ENCODE measurements around the gene MEGF9. TPM values are rescaled to one million over a fixed set of nuclear protein-coding genes. Genes with fewer than 3 reads are reported as not detected.

The MEGF9 gene
- total RNA-seq, 5 donors from 2014 or later (not counting 1 experiment from before 2014, with no cell fraction given) = 10.4 to 15.5 (median 11.3) TPM

- WGBS (ENCODE audit: insufficient coverage) = 100% methylated on average over 2 of the region's 3 CpGs
- CTCF ChIA-PET = no interaction called here
Measured at GRCh38 chr9:120735415-120736126, 21.3 kb upstream of the MEGF9 start.

GRCh38 chr9:120734607-120735410, 20.5 kb upstream of the MEGF9 start:
- H3K36me3 Mint-ChIP-seq = no peaks in the 10 kb centered on the region
- DNase-seq (no peak), ATAC-seq (replicated peaks in 1 of 4) (no peak)
- no peaks in the 10 kb centered on the region for H3K9me3 ChIP-seq
- CTCF ChIA-PET = no interaction called here
- no peaks in the 10 kb centered on the region for H3K36me3 ChIP-seq (ENCODE audit: control insufficient read depth in 2 of 2, extremely low read depth in 1 of 2, insufficient read depth in 1 of 2, low read length in 1 of 2)
- H3K4me1 Mint-ChIP-seq = peaks cover 0 to 8% (median 3%) of the 10 kb centered on the region in 3 donors
- H3K9me3 Mint-ChIP-seq = no peaks in the 10 kb centered on the region
- POLR2A ChIA-PET = no interaction called here
- no peaks in the 10 kb centered on the region for H3K4me1 ChIP-seq (ENCODE audit: control insufficient read depth in 1 of 2, extremely low read depth in 1 of 2, insufficient read depth in 2 of 2, low read length in 2 of 2)
- no peaks in the 10 kb centered on the region for H3K27me3 ChIP-seq (replicated peaks in 1 of 2; ENCODE audit: control insufficient read depth in 2 of 2, extremely low read depth in 1 of 2, insufficient read depth in 2 of 2, low read length in 1 of 2)
- H3K4me3 ChIP-seq (ENCODE audit: control insufficient read depth in 1 of 2, extremely low read depth in 1 of 2, low read length in 1 of 2) = no peak overlapping the region
- no peak overlapping the region for H3K27ac Mint-ChIP-seq
- no peak overlapping the region for H3K4me3 Mint-ChIP-seq
- H3K27ac ChIP-seq (ENCODE audit: low read length) = no peak overlapping the region
- no peaks in the 10 kb centered on the region for H3K27me3 Mint-ChIP-seq
- WGBS (ENCODE audit: insufficient coverage) = 85% methylated on average over 1 of the region's 2 CpGs

More at GRCh38 chr9:120735415-120736126, 21.3 kb upstream of the MEGF9 start:
- Mint-ChIP-seq H3K4me1 (peaks cover 0 to 8% (median 3%) of the 10 kb centered on the region in 3 donors), H3K36me3 (no peaks in the 10 kb centered on the region), H3K4me3 (no peak overlapping the region), H3K27me3 (no peaks in the 10 kb centered on the region), H3K9me3 (no peaks in the 10 kb centered on the region), H3K27ac (no peak overlapping the region)
- no peaks in the 10 kb centered on the region for H3K4me1 ChIP-seq (ENCODE audit: control insufficient read depth in 1 of 2, extremely low read depth in 1 of 2, insufficient read depth in 2 of 2, low read length in 2 of 2)
- H3K36me3 ChIP-seq (ENCODE audit: control insufficient read depth in 2 of 2, extremely low read depth in 1 of 2, insufficient read depth in 1 of 2, low read length in 1 of 2) = no peaks in the 10 kb centered on the region
- H3K4me3 ChIP-seq (ENCODE audit: control insufficient read depth in 1 of 2, extremely low read depth in 1 of 2, low read length in 1 of 2) = no peak overlapping the region
- ATAC-seq (replicated peaks in 1 of 4) (no peak), DNase-seq (peak in 1 of 35 experiments; percentile 12)
- no peaks in the 10 kb centered on the region for H3K27me3 ChIP-seq (replicated peaks in 1 of 2; ENCODE audit: control insufficient read depth in 2 of 2, extremely low read depth in 1 of 2, insufficient read depth in 2 of 2, low read length in 1 of 2)
- H3K27ac ChIP-seq (ENCODE audit: low read length) = no peak overlapping the region
- H3K9me3 ChIP-seq = no peaks in the 10 kb centered on the region
- POLR2A ChIA-PET = interaction anchor here in 1 of 2 donors (0.5 kb wide), 1 partner anchor 463 kb away, joined by 3 read pairs; no protein-coding TSS in a partner anchor

GRCh38 chr9:120733190-120733589, 18.9 kb upstream of the MEGF9 start:
- 93% methylated on average over 3 of the region's 5 CpGs for WGBS (ENCODE audit: insufficient coverage)
- POLR2A ChIA-PET = no interaction called here
- CTCF ChIA-PET = no interaction called here

DNA sequence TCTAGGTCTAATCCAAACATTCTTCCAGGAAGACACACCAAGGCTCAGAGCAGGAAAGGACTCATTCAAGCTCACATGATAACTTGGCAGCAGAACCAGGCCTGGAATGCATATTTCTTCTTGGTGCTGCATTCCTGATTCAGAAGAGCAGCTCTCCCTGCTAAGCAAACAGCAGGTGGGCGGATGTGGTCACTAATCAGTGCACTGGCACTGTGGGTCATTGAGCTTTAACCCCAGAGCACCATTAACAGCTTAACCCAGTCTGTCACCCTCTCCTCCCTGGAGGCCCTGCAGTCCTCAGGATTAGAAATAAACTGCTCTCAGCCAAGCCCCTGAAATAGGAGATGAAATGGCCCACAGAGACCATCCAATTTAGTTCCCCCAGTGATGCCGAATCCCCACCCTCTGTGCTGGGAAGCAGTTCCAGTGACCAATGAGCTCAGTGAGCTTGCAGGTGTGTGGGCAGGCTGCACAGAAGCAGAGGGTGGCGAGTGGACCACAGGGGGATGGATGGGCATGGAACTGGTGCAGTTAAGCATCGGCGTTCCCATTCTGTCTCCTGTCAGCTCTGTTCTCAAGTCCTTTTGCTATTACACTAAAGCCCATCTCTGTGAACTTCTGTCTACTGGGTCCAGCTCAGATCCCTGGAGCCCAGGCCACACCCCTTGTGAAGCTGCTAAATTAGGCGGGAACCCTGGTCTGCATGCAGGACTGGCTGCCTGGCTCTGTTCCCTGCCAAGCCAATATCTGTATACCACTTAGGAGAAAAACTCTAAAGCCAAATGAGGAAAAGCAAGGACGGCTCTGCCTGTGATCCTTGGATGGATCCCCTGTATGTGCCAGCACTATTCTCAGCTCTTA, 16.6 kb upstream of the MEGF9 start:
- ATAC-seq (replicated peaks in 1 of 4) (no peak), DNase-seq (no peak)
- WGBS (ENCODE audit: insufficient coverage) = 88% methylated on average over 3 of the region's 7 CpGs
- Histone ChIP-seq H3K27me3 (replicated peaks in 1 of 2; ENCODE audit: control insufficient read depth in 2 of 2, extremely low read depth in 1 of 2, insufficient read depth in 2 of 2, low read length in 1 of 2) (no peaks in the 10 kb centered on the region), H3K4me3 (ENCODE audit: control insufficient read depth in 1 of 2, extremely low read depth in 1 of 2, low read length in 1 of 2) (no peak overlapping the region), H3K4me1 (ENCODE audit: control insufficient read depth in 1 of 2, extremely low read depth in 1 of 2, insufficient read depth in 2 of 2, low read length in 2 of 2) (no peaks in the 10 kb centered on the region), H3K9me3 (no peaks in the 10 kb centered on the region), H3K27ac (ENCODE audit: low read length) (no peak overlapping the region), H3K36me3 (ENCODE audit: control insufficient read depth in 2 of 2, extremely low read depth in 1 of 2, insufficient read depth in 1 of 2, low read length in 1 of 2) (no peaks in the 10 kb centered on the region)
- Mint-ChIP-seq H3K4me3 (no peak overlapping the region), H3K4me1 (peaks cover 3 to 8% (median 5%) of the 10 kb centered on the region in 3 donors), H3K9me3 (no peaks in the 10 kb centered on the region), H3K27ac (no peak overlapping the region), H3K27me3 (no peaks in the 10 kb centered on the region), H3K36me3 (no peaks in the 10 kb centered on the region)
- ChIA-PET POLR2A (no interaction called here), CTCF (interaction anchor here in 1 of 2 donors (1.2 kb wide), 1 partner anchor 15 kb away, joined by 4 read pairs; no protein-coding TSS in a partner anchor)

More at GRCh38 chr9:120733190-120733589, 18.9 kb upstream of the MEGF9 start:
- Histone ChIP-seq H3K9me3 (no peaks in the 10 kb centered on the region), H3K27me3 (replicated peaks in 1 of 2; ENCODE audit: control insufficient read depth in 2 of 2, extremely low read depth in 1 of 2, insufficient read depth in 2 of 2, low read length in 1 of 2) (no peaks in the 10 kb centered on the region), H3K4me3 (ENCODE audit: control insufficient read depth in 1 of 2, extremely low read depth in 1 of 2, low read length in 1 of 2) (no peak overlapping the region), H3K4me1 (ENCODE audit: control insufficient read depth in 1 of 2, extremely low read depth in 1 of 2, insufficient read depth in 2 of 2, low read length in 2 of 2) (no peaks in the 10 kb centered on the region), H3K27ac (ENCODE audit: low read length) (no peak overlapping the region), H3K36me3 (ENCODE audit: control insufficient read depth in 2 of 2, extremely low read depth in 1 of 2, insufficient read depth in 1 of 2, low read length in 1 of 2) (no peaks in the 10 kb centered on the region)
- H3K4me1 Mint-ChIP-seq = peaks cover 0 to 8% (median 3%) of the 10 kb centered on the region in 3 donors
- H3K4me3 Mint-ChIP-seq = no peak overlapping the region
- H3K36me3 Mint-ChIP-seq = no peaks in the 10 kb centered on the region
- no peak for DNase-seq
- no peaks in the 10 kb centered on the region for H3K27me3 Mint-ChIP-seq
- H3K9me3 Mint-ChIP-seq = no peaks in the 10 kb centered on the region
- no peak overlapping the region for H3K27ac Mint-ChIP-seq
- no peak for ATAC-seq (replicated peaks in 1 of 4)

DNA sequence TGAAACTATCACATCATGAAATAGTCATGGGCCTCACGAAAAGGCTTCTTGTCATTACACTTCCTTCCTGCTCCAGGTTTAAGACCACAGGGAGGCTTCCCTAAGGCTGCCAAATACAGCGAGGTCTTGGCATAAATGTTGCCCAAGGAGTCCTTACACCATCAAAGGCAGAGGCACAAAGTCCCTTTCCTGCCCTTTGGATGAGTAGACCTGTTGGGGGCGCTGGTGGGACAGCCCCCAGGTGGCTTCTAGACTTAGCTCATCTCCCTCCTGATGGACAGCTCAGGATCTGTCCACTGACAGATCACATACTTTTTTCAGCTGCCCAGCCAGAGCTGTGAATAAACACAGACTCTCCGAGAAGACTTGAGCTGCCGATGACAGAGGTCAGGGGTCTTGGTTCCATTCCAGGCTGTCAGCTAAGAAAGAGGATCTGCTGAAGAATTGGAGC, 15.5 kb upstream of the MEGF9 start:
- Mint-ChIP-seq H3K27me3 (no peaks in the 10 kb centered on the region), H3K9me3 (no peaks in the 10 kb centered on the region), H3K36me3 (no peaks in the 10 kb centered on the region), H3K27ac (no peak overlapping the region), H3K4me1 (peaks cover 3 to 5% (median 5%) of the 10 kb centered on the region in 3 donors), H3K4me3 (no peak overlapping the region)
- Histone ChIP-seq H3K9me3 (no peaks in the 10 kb centered on the region), H3K4me3 (ENCODE audit: control insufficient read depth in 1 of 2, extremely low read depth in 1 of 2, low read length in 1 of 2) (no peak overlapping the region), H3K4me1 (ENCODE audit: control insufficient read depth in 1 of 2, extremely low read depth in 1 of 2, insufficient read depth in 2 of 2, low read length in 2 of 2) (no peaks in the 10 kb centered on the region), H3K36me3 (ENCODE audit: control insufficient read depth in 2 of 2, extremely low read depth in 1 of 2, insufficient read depth in 1 of 2, low read length in 1 of 2) (no peaks in the 10 kb centered on the region), H3K27ac (ENCODE audit: low read length) (no peak overlapping the region), H3K27me3 (replicated peaks in 1 of 2; ENCODE audit: control insufficient read depth in 2 of 2, extremely low read depth in 1 of 2, insufficient read depth in 2 of 2, low read length in 1 of 2) (no peaks in the 10 kb centered on the region)
- ChIA-PET POLR2A (no interaction called here), CTCF (interaction anchor here in 1 of 2 donors (1.2 kb wide), 1 partner anchor 16 kb away, joined by 4 read pairs; no protein-coding TSS in a partner anchor)
- 72% methylated on average over 5 of the region's 5 CpGs for WGBS (ENCODE audit: insufficient coverage)
- no peak for ATAC-seq (replicated peaks in 1 of 4)
- no peak for DNase-seq

- no peaks in the 10 kb centered on the region for H3K9me3 ChIP-seq
- no peak overlapping the region for H3K4me3 ChIP-seq (ENCODE audit: control insufficient read depth in 1 of 2, extremely low read depth in 1 of 2, low read length in 1 of 2)
- Mint-ChIP-seq H3K27ac (no peak overlapping the region), H3K9me3 (no peaks in the 10 kb centered on the region), H3K27me3 (no peaks in the 10 kb centered on the region), H3K36me3 (no peaks in the 10 kb centered on the region), H3K4me3 (no peak overlapping the region), H3K4me1 (peaks cover 0 to 5% (median 0%) of the 10 kb centered on the region in 3 donors)
- H3K4me1 ChIP-seq (ENCODE audit: control insufficient read depth in 1 of 2, extremely low read depth in 1 of 2, insufficient read depth in 2 of 2, low read length in 2 of 2) = no peaks in the 10 kb centered on the region
- ATAC-seq (replicated peaks in 1 of 4) (no peak), DNase-seq (no peak)
- H3K36me3 ChIP-seq (ENCODE audit: control insufficient read depth in 2 of 2, extremely low read depth in 1 of 2, insufficient read depth in 1 of 2, low read length in 1 of 2) = no peaks in the 10 kb centered on the region
- 58% methylated on average over 1 of the region's 2 CpGs for WGBS (ENCODE audit: insufficient coverage)
- H3K27ac ChIP-seq (ENCODE audit: low read length) = no peak overlapping the region
- CTCF ChIA-PET = no interaction called here
- POLR2A ChIA-PET = no interaction called here
- H3K27me3 ChIP-seq (replicated peaks in 1 of 2; ENCODE audit: control insufficient read depth in 2 of 2, extremely low read depth in 1 of 2, insufficient read depth in 2 of 2, low read length in 1 of 2) = no peaks in the 10 kb centered on the region
Measured at GRCh38 chr9:120726484-120726883, 12.2 kb upstream of the MEGF9 start.
